GM23338 (cell line): Measurements from ENCODE around the gene CCDC186. TPM values are rescaled to one million over a fixed set of nuclear protein-coding genes. Genes with fewer than 3 reads are reported as not detected.

Source experiments
- ATAC-seq: fragments of 200-7000 bp; cut with Tn5 transposase; 3 replicates; pipeline ENCODE4 v1.9.1; 2020
- DNase-seq: peaks from one replicate; pipeline ENCODE4 v3.0.0-alpha.2; 2015; ENCODE audit warnings: low spot score
- H2AFZ ChIP-seq: fragments of 200-600 bp; sonication (generic); 2 replicates; pipeline ENCODE4 v1.8.0; 2016; ENCODE audit warnings: antibody characterized with exemption, mild to moderate bottlenecking, moderate library complexity
- H3F3A ChIP-seq: fragments of 200-600 bp; sonication (generic); replicated peaks from 2 replicates; pipeline ENCODE4 v1.8.0; 2017; ENCODE audit warnings: antibody characterized with exemption, mixed run types, low read depth
- H3K27ac ChIP-seq: fragments of 200-600 bp; sonication (generic); 2 replicates; pipeline ENCODE4 v1.6.1; 2016; ENCODE audit warnings: low read depth
- H3K27me3 ChIP-seq: fragments of 200-600 bp; sonication (generic); 2 replicates; pipeline ENCODE4 v1.8.0; 2016; ENCODE audit warnings: mild to moderate bottlenecking, mixed run types, moderate library complexity; ENCODE audit not compliant: insufficient read depth
- H3K36me3 ChIP-seq: fragments of 200-600 bp; sonication (generic); 2 replicates; pipeline ENCODE4 v1.8.0; 2016; ENCODE audit warnings: mild to moderate bottlenecking; ENCODE audit not compliant: insufficient read depth
- H3K4me1 ChIP-seq: fragments of 200-600 bp; sonication (generic); 2 replicates; pipeline ENCODE4 v1.8.0; 2016; ENCODE audit warnings: mild to moderate bottlenecking, moderate library complexity; ENCODE audit not compliant: insufficient read depth
- H3K4me2 ChIP-seq: fragments of 200-600 bp; sonication (generic); 2 replicates; pipeline ENCODE4 v1.7.1; 2017; ENCODE audit warnings: mixed run types
- H3K4me3 ChIP-seq: fragments of 200-600 bp; sonication (generic); 2 replicates; pipeline ENCODE4 v1.6.1; 2016; ENCODE audit warnings: mixed run types
- H3K79me2 ChIP-seq: fragments of 200-600 bp; sonication (generic); replicated peaks from 2 replicates; pipeline ENCODE4 v1.8.0; 2017; ENCODE audit warnings: mild to moderate bottlenecking; ENCODE audit not compliant: insufficient read depth
- H3K9me2 ChIP-seq: fragments of 200-600 bp; sonication (generic); 2 replicates; pipeline ENCODE4 v1.8.0; 2017; ENCODE audit not compliant: insufficient read depth
- H4K20me1 ChIP-seq: fragments of 200-600 bp; sonication (generic); replicated peaks from 2 replicates; pipeline ENCODE4 v1.8.0; 2017; ENCODE audit warnings: mild to moderate bottlenecking; ENCODE audit not compliant: insufficient read depth
- H3K27ac Mint-ChIP-seq: 2 replicates; pipeline ENCODE4 v1.8.0; 2020; ENCODE audit warnings: inconsistent platforms, mild to moderate bottlenecking, moderate library complexity, mixed read lengths
- H3K27me3 Mint-ChIP-seq: 3 replicates; pipeline ENCODE4 v1.8.0; 2022; ENCODE audit warnings: low read depth, mild to moderate bottlenecking, moderate library complexity, mixed read lengths, inconsistent platforms; ENCODE audit not compliant: insufficient read depth, poor library complexity
- H3K36me3 Mint-ChIP-seq: 3 replicates; pipeline ENCODE4 v1.8.0; 2021; ENCODE audit warnings: low read depth, mild to moderate bottlenecking, inconsistent platforms, moderate library complexity, mixed read lengths
- H3K4me1 Mint-ChIP-seq: 3 replicates; pipeline ENCODE4 v1.8.0; 2020; ENCODE audit warnings: mild to moderate bottlenecking, inconsistent platforms, mixed read lengths
- H3K4me3 Mint-ChIP-seq: 3 replicates; pipeline ENCODE4 v1.8.0; 2021; ENCODE audit warnings: moderate library complexity, mild to moderate bottlenecking, inconsistent platforms, mixed read lengths
- H3K9me3 Mint-ChIP-seq: 3 replicates; pipeline ENCODE4 v1.8.0; 2020; ENCODE audit warnings: moderate library complexity, mild to moderate bottlenecking, inconsistent platforms, mixed read lengths
- CREB1 ChIP-seq: fragments of 250-450 bp; sonication (Bioruptor Pico); IDR thresholded peaks from 2 replicates; pipeline ENCODE4 v1.5.0; 2020; ENCODE audit warnings: low read depth, mild to moderate bottlenecking, moderate library complexity
- CTCF ChIP-seq, 2 experiments: fragments of 200-600 bp in 1 of 2; sonication (generic) in 1 of 2; conservative IDR thresholded peaks; 2 replicates each; pipeline versions ENCODE4 v1.5.1 to v1.6.1; 2016 to 2017; ENCODE audit warnings: antibody characterized with exemption in 2 of 2, low read depth in 2 of 2, mild to moderate bottlenecking in 2 of 2, moderate library complexity in 1 of 2
- EZH2 ChIP-seq: fragments of 200-600 bp; sonication (generic); IDR thresholded peaks from one replicate; pipeline ENCODE4 v1.8.0; 2017; ENCODE audit warnings: antibody characterized with exemption, mild to moderate bottlenecking, low read depth; ENCODE audit not compliant: unreplicated experiment
- EZH2phosphoT487 ChIP-seq: fragments of 200-600 bp; sonication (generic); IDR thresholded peaks from one replicate; pipeline ENCODE4 v1.8.1; 2018; ENCODE audit warnings: antibody characterized with exemption; ENCODE audit not compliant: unreplicated experiment
- JUNB ChIP-seq: IDR thresholded peaks from one replicate; pipeline ENCODE4 v1.6.1; 2016; ENCODE audit warnings: antibody characterized with exemption; ENCODE audit not compliant: unreplicated experiment
- NANOG ChIP-seq: IDR thresholded peaks from 2 replicates; pipeline ENCODE4 v1.6.1; 2016; ENCODE audit warnings: antibody characterized with exemption, borderline replicate concordance
- POLR2AphosphoS5 ChIP-seq: IDR thresholded peaks from 2 replicates; pipeline ENCODE4 v1.6.1; 2016; ENCODE audit warnings: antibody characterized with exemption, low read depth
- ZNF114 ChIP-seq: fragments of 250-450 bp; sonication (Bioruptor Pico); IDR thresholded peaks from 2 replicates; pipeline ENCODE4 v1.5.0; 2020; ENCODE audit warnings: mild to moderate bottlenecking, moderate library complexity
- ZNF331 ChIP-seq: fragments of 250-450 bp; sonication (Bioruptor Pico); IDR thresholded peaks from 2 replicates; pipeline ENCODE4 v1.5.0; 2020; ENCODE audit warnings: low read depth, mild to moderate bottlenecking, moderate library complexity
- polyA plus RNA-seq: library from polyadenylated mRNA; unstranded; fragments of >200 nt; fragmentation: Nextera tagmentation; extraction: Ambion mirVana; gene quantifications from 2 replicates; pipeline ENCODE4 v1.2.1, GENCODE V29; 2016
- total RNA-seq: library from RNA; depleted of rRNA; stranded (reverse); fragments of >200 nt; shearing (Covaris generic); gene quantifications from 2 replicates; pipeline ENCODE4 v1.2.3, GENCODE V29; 2014
- TF ChIP-seq, protein P1 (sequence below): IDR thresholded peaks from one replicate; pipeline ENCODE4 v1.6.1; 2018; ENCODE audit warnings: antibody characterized with exemption; ENCODE audit not compliant: unreplicated experiment

Gene CCDC186
- total and polyA plus RNA-seq, 2 experiments from 2014 or later: 24.2 to 50.7 TPM

DNA sequence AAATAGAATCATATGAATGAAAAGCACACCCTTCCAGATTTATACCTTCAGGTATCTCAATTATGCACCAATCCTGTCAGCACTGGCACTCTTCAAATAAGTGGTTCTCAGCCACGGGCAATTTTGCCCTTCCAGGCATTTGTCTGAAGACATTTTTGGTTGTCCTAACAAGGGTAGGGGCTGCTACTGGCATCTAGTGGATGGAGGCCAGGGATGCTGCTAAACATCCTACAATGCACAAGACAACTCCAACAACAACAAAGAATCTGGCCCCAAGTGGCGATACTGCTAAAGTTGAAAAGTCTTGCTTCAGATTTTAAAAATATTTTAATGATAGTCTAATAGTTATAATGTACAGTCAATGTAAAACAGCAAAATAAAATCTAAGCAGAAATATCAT is 16.1 kb downstream of the CCDC186 start (continued):
- TF ChIP-seq EZH2: no peak
- no peak for TF ChIP-seq JUNB
- no peak for TF ChIP-seq ZNF331 (CRISPR knock-in tag)

DNA sequence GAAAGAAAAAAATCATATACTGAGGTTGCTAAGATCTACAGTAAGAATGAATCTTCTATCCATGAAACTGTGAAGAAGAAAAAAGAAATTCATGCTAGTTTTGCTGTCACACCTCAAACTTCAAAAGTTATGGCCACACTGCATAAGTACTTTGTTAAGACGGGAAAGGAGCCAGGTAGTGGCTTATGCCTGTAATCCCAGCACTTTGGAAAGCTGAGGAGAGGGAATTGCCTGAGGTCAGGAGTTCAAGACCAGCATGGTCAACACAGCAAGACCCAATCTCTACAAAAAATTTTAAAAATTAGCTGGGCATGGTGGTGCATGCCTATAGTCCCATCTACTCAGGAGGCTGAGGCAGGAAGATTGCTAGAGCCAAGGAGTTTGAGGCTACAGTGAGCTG is 22.1 kb downstream of the CCDC186 start:
- no peaks in the 10 kb centered on the region for H3K27me3 ChIP-seq
- Mint-ChIP-seq H3K36me3 (peaks cover 14% of the 10 kb centered on the region; the same call in 2 of the 3 replicates), H3K4me3 (no peak overlapping the region), H3K9me3 (no peaks in the 10 kb centered on the region), H3K27ac (no peak overlapping the region), H3K4me1 (peaks cover 3% of the 10 kb centered on the region; the same call in 1 of the 3 replicates), H3K27me3 (no peaks in the 10 kb centered on the region)
- peaks cover 4% of the 10 kb centered on the region; the same call in 1 of the 2 replicates for H4K20me1 ChIP-seq
- H3K4me3 ChIP-seq: no peak overlapping the region
- ATAC-seq (no peak), DNase-seq (no peak)
- H3K9me2 ChIP-seq: no peaks in the 10 kb centered on the region
- TF ChIP-seq ZNF114 (CRISPR knock-in tag): no peak
- TF ChIP-seq, protein P1, sequence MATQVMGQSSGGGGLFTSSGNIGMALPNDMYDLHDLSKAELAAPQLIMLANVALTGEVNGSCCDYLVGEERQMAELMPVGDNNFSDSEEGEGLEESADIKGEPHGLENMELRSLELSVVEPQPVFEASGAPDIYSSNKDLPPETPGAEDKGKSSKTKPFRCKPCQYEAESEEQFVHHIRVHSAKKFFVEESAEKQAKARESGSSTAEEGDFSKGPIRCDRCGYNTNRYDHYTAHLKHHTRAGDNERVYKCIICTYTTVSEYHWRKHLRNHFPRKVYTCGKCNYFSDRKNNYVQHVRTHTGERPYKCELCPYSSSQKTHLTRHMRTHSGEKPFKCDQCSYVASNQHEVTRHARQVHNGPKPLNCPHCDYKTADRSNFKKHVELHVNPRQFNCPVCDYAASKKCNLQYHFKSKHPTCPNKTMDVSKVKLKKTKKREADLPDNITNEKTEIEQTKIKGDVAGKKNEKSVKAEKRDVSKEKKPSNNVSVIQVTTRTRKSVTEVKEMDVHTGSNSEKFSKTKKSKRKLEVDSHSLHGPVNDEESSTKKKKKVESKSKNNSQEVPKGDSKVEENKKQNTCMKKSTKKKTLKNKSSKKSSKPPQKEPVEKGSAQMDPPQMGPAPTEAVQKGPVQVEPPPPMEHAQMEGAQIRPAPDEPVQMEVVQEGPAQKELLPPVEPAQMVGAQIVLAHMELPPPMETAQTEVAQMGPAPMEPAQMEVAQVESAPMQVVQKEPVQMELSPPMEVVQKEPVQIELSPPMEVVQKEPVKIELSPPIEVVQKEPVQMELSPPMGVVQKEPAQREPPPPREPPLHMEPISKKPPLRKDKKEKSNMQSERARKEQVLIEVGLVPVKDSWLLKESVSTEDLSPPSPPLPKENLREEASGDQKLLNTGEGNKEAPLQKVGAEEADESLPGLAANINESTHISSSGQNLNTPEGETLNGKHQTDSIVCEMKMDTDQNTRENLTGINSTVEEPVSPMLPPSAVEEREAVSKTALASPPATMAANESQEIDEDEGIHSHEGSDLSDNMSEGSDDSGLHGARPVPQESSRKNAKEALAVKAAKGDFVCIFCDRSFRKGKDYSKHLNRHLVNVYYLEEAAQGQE: no peak
- TF ChIP-seq CREB1 (CRISPR knock-in tag): no peak
- no peak for TF ChIP-seq CTCF (conservative IDR thresholded peaks at IDR 0.05; ENCODE audit: low read depth in 2 of 2)
- TF ChIP-seq JUNB: no peak
- no peak for TF ChIP-seq POLR2AphosphoS5
- H2AFZ ChIP-seq: no peak overlapping the region
- H3K79me2 ChIP-seq: peaks cover 24% of the 10 kb centered on the region
- no peak overlapping the region for H3K27ac ChIP-seq
- H3F3A ChIP-seq: no peaks in the 10 kb centered on the region
- H3K4me2 ChIP-seq: no peak overlapping the region
- no peaks in the 10 kb centered on the region for H3K4me1 ChIP-seq
- peaks cover 10% of the 10 kb centered on the region for H3K36me3 ChIP-seq

GRCh38 chr10:114151486-114151885 is 22.5 kb downstream of the CCDC186 start:
- Histone ChIP-seq H3K36me3 (peaks cover 10% of the 10 kb centered on the region), H3K4me2 (no peak overlapping the region), H3K27ac (no peak overlapping the region), H2AFZ (no peak overlapping the region), H3K4me1 (no peaks in the 10 kb centered on the region), H3K9me2 (no peaks in the 10 kb centered on the region), H3K79me2 (peaks cover 24% of the 10 kb centered on the region), H3K27me3 (no peaks in the 10 kb centered on the region), H3K4me3 (no peak overlapping the region), H3F3A (no peaks in the 10 kb centered on the region), H4K20me1 (peaks cover 4% of the 10 kb centered on the region; the same call in 1 of the 2 replicates)
- Mint-ChIP-seq H3K36me3 (peaks cover 14% of the 10 kb centered on the region; the same call in 2 of the 3 replicates), H3K27ac (no peak overlapping the region), H3K27me3 (no peaks in the 10 kb centered on the region), H3K9me3 (no peaks in the 10 kb centered on the region), H3K4me1 (peaks cover 3% of the 10 kb centered on the region; the same call in 1 of the 3 replicates), H3K4me3 (no peak overlapping the region)
- no peak for DNase-seq
- ATAC-seq: no peak
- no peak for TF ChIP-seq ZNF331 (CRISPR knock-in tag)
- no peak for TF ChIP-seq CREB1 (CRISPR knock-in tag)
- TF ChIP-seq NANOG: no peak
- TF ChIP-seq, protein P1: no peak
- no peak for TF ChIP-seq EZH2phosphoT487
- TF ChIP-seq CTCF (conservative IDR thresholded peaks at IDR 0.05; ENCODE audit: low read depth in 2 of 2): no peak
- TF ChIP-seq POLR2AphosphoS5: no peak
- TF ChIP-seq EZH2: no peak
